H1 (cell line): Measurements from ENCODE around the gene C2CD4D. TPM values are rescaled to one million over a fixed set of nuclear protein-coding genes. Genes with fewer than 3 reads are reported as not detected.
"Not testable (repeated sequence)": the region's sequence is repeated elsewhere in the genome, so short reads cannot be mapped to it uniquely, and the experiment has no call there.

ENCODE experiments used
- CTCF ChIA-PET: fragments of 300-600 bp; sonication (Branson Sonifier 250); formaldehyde crosslinking; loops from one replicate; lab custom pipeline; 2021; ENCODE audit not compliant: partially characterized antibody; lab: Charles Lee
- POLR2A ChIA-PET: fragments of 300-600 bp; sonication (Branson Sonifier 250); formaldehyde crosslinking; loops from one replicate; lab custom pipeline; 2021; ENCODE audit warnings: inconsistent platforms; ENCODE audit not compliant: partially characterized antibody; lab: Charles Lee
- DNase-seq, 2 experiments: peaks; one replicate each; pipeline versions ENCODE4 v3.0.0 to v3.0.0-alpha.2; 2010 to 2022; ENCODE audit warnings: low spot score in 2 of 2, low read depth in 1 of 2, mixed read lengths in 1 of 2
- FAIRE-seq: peaks from 2 replicates; lab custom pipeline; 2011; peaks lifted over from hg19 to GRCh38; lab: Jason Lieb, UNC
- H2AFZ ChIP-seq: 2 replicates; pipeline ENCODE4 v1.8.1; 2012; ENCODE audit warnings: low read length, inconsistent platforms
- H2AK5ac ChIP-seq: 2 replicates; pipeline ENCODE4 v1.6.1; 2013; ENCODE audit warnings: low read depth, low read length
- H2BK120ac ChIP-seq: replicated peaks from 2 replicates; pipeline ENCODE3; 2013; ENCODE audit warnings: low read depth, low read length, inconsistent platforms
- H2BK12ac ChIP-seq: 2 replicates; pipeline ENCODE4 v1.6.1; 2013; ENCODE audit warnings: low read depth, low read length
- H2BK15ac ChIP-seq: 2 replicates; pipeline ENCODE4 v1.6.1; 2013; ENCODE audit warnings: low read length
- H2BK20ac ChIP-seq: 2 replicates; pipeline ENCODE4 v1.6.1; 2013; ENCODE audit warnings: low read length
- H2BK5ac ChIP-seq: 2 replicates; pipeline ENCODE4 v1.6.1; 2013; ENCODE audit warnings: low read depth, low read length
- H3K14ac ChIP-seq: 2 replicates; pipeline ENCODE4 v1.6.1; 2013; ENCODE audit warnings: inconsistent platforms; ENCODE audit not compliant: insufficient read length
- H3K18ac ChIP-seq: 2 replicates; pipeline ENCODE4 v1.6.1; 2013; ENCODE audit warnings: low read length; ENCODE audit errors: extremely low read depth
- H3K23ac ChIP-seq: 2 replicates; pipeline ENCODE4 v1.6.1; 2013; ENCODE audit warnings: inconsistent platforms; ENCODE audit not compliant: insufficient read length
- H3K23me2 ChIP-seq: 2 replicates; pipeline ENCODE4 v1.6.1; 2013; ENCODE audit warnings: low read depth, low read length
- H3K27ac ChIP-seq: 2 replicates; pipeline ENCODE4 v1.6.1; 2011; ENCODE audit warnings: low read depth, low read length, inconsistent platforms
- H3K27me3 ChIP-seq, 4 experiments: replicated peaks in 1 of 4; 1 replicate in 1 of 4; 2 replicates in 3 of 4; pipeline versions ENCODE4 v1.6.1 to v1.8.1; 2011 to 2013; ENCODE audit warnings: low read length in 3 of 4, mild to moderate bottlenecking in 3 of 4, inconsistent platforms in 2 of 4, mixed read lengths in 2 of 4, moderate library complexity in 1 of 4; ENCODE audit not compliant: control insufficient read depth in 3 of 4, insufficient read depth in 3 of 4; ENCODE audit errors: extremely low read depth in 1 of 4
- H3K36me3 ChIP-seq, 4 experiments: 2 replicates each; pipeline versions ENCODE4 v1.6.1 to v1.8.1; 2011 to 2013; ENCODE audit warnings: mild to moderate bottlenecking in 4 of 4, low read length in 3 of 4, moderate library complexity in 2 of 4, control low read depth in 1 of 4, inconsistent platforms in 1 of 4; ENCODE audit not compliant: insufficient read depth in 4 of 4, control insufficient read depth in 2 of 4
- H3K4ac ChIP-seq: replicated peaks from 2 replicates; pipeline ENCODE3; 2013; ENCODE audit warnings: low read length, low read depth, mixed read lengths, inconsistent platforms; ENCODE audit not compliant: insufficient read length
- H3K4me1 ChIP-seq, 4 experiments: replicated peaks in 1 of 4; 1 replicate in 1 of 4; 2 replicates in 3 of 4; pipeline versions ENCODE4 v1.6.1 to v1.8.1; 2011 to 2013; ENCODE audit warnings: low read length in 3 of 4, inconsistent platforms in 2 of 4, mixed read lengths in 1 of 4; ENCODE audit not compliant: insufficient read depth in 4 of 4, control insufficient read depth in 3 of 4
- H3K4me2 ChIP-seq, 2 experiments: 2 replicates each; pipeline versions ENCODE4 v1.6.1 to v1.8.1; 2011 to 2013; ENCODE audit warnings: low read depth in 2 of 2, low read length in 2 of 2, control low read depth in 1 of 2, inconsistent platforms in 1 of 2, mild to moderate bottlenecking in 1 of 2; ENCODE audit not compliant: insufficient read depth in 1 of 2
- H3K4me3 ChIP-seq, 4 experiments: fragments of 200-600, 300-600 bp in 1 of 4; sonication (generic), shearing (Covaris generic), sonication (Bioruptor Twin) in 1 of 4; 2 replicates each; pipeline versions ENCODE4 v1.5.1 to v1.8.1; 2011 to 2016; ENCODE audit warnings: low read length in 4 of 4, low read depth in 3 of 4, control low read depth in 2 of 4, inconsistent platforms in 2 of 4, mild to moderate bottlenecking in 2 of 4, mixed read lengths in 1 of 4, moderate library complexity in 1 of 4; ENCODE audit not compliant: insufficient read depth in 2 of 4; ENCODE audit errors: extremely low read depth in 1 of 4
- H3K56ac ChIP-seq: replicated peaks from 2 replicates; pipeline ENCODE3; 2013; ENCODE audit warnings: low read depth, mild to moderate bottlenecking, mixed read lengths, low read length, inconsistent platforms; ENCODE audit not compliant: insufficient read length
- H3K79me1 ChIP-seq: 2 replicates; pipeline ENCODE4 v1.6.1; 2013; ENCODE audit warnings: low read depth, low read length, control low read depth
- H3K79me2 ChIP-seq, 2 experiments: 2 replicates each; pipeline versions ENCODE4 v1.6.1 to v1.8.1; 2012 to 2013; ENCODE audit warnings: low read length in 2 of 2, mild to moderate bottlenecking in 2 of 2, inconsistent platforms in 1 of 2; ENCODE audit not compliant: insufficient read depth in 2 of 2, control insufficient read depth in 1 of 2
- H3K9ac ChIP-seq, 4 experiments: replicated peaks in 1 of 4; 1 replicate in 1 of 4; 2 replicates in 3 of 4; pipeline versions ENCODE4 v1.6.1 to v1.8.1; 2011 to 2013; ENCODE audit warnings: low read depth in 3 of 4, low read length in 3 of 4, control low read depth in 2 of 4, mild to moderate bottlenecking in 2 of 4, moderate library complexity in 2 of 4, inconsistent platforms in 1 of 4; ENCODE audit errors: extremely low read depth in 1 of 4
- H3K9me3 ChIP-seq, 2 experiments: 2 replicates each; pipeline versions ENCODE4 v1.6.1 to v1.8.1; 2012 to 2013; ENCODE audit warnings: mild to moderate bottlenecking in 2 of 2, moderate library complexity in 2 of 2, control low read depth in 1 of 2, inconsistent platforms in 1 of 2, low read depth in 1 of 2, low read length in 1 of 2, mixed read lengths in 1 of 2; ENCODE audit not compliant: insufficient read depth in 2 of 2
- H4K20me1 ChIP-seq, 2 experiments: replicated peaks in 1 of 2; 2 replicates each; pipeline versions ENCODE3 to v1.8.1; 2011 to 2013; ENCODE audit warnings: inconsistent platforms in 2 of 2, low read length in 2 of 2, mild to moderate bottlenecking in 1 of 2; ENCODE audit not compliant: insufficient read depth in 2 of 2, control insufficient read depth in 1 of 2
- H4K5ac ChIP-seq: 2 replicates; pipeline ENCODE4 v1.6.1; 2013; ENCODE audit warnings: low read length, low read depth, mixed read lengths, inconsistent platforms; ENCODE audit not compliant: insufficient read length
- H4K8ac ChIP-seq: 2 replicates; pipeline ENCODE4 v1.8.0; 2013; ENCODE audit warnings: mild to moderate bottlenecking, moderate library complexity, low read length, inconsistent platforms; ENCODE audit not compliant: insufficient read depth; ENCODE audit errors: extremely low read depth
- H4K91ac ChIP-seq: replicated peaks from 2 replicates; pipeline ENCODE3; 2013; ENCODE audit warnings: low read length, mixed read lengths, inconsistent platforms; ENCODE audit not compliant: insufficient read length
- WGBS, 2 experiments: shearing (Covaris generic) in 1 of 2; methylation state at CpG; one replicate each; pipeline versions ENCODE4 v1.1.6 to v1.1.7; 2013 to 2015; ENCODE audit warnings: low lambda C conversion rate in 2 of 2, mixed read lengths in 2 of 2, inconsistent platforms in 1 of 2, low coverage in 1 of 2, missing lambda C conversion rate in 1 of 2; ENCODE audit not compliant: insufficient replicate concordance in 2 of 2, insufficient coverage in 1 of 2, insufficient read length in 1 of 2; ENCODE audit errors: extremely low coverage in 1 of 2, missing lambda C conversion rate in 1 of 2; 5-methylcytosine and 5-hydroxymethylcytosine counted together
- polyA plus RNA-seq, 7 experiments: library from polyadenylated mRNA; depleted of rRNA in 3 of 7; stranded (reverse) in 5 of 7; unstranded in 2 of 7; fragments of >200 nt in 5 of 7; fragments of 200-250 nt in 2 of 7; gene quantifications; 1 replicate in 5 of 7; 2 replicates in 1 of 7; 4 replicates in 1 of 7; pipeline versions ENCODE4 v1.2.1 to v1.2.3, GENCODE V29; 2011 to 2013; ENCODE audit warnings: missing spikeins in 2 of 7, mixed read lengths in 2 of 7
- total RNA-seq: library from RNA; stranded (reverse); fragmentation: NEBNext Ultra II Directional; extraction: Animal tissue kit (Norgen Biotek cat#: 25700); gene quantifications from 2 replicates; pipeline ENCODE4 v1.2.1, GENCODE V29; 2021

The C2CD4D gene
- total and polyA plus RNA-seq, 2 of the 8 experiments (the other 6 are each of a cell fraction or from before 2014, with no cell fraction given), result 0.41 to 0.71 TPM

GRCh38 chr1:151883898-151884297 is 44.3 kb upstream of the C2CD4D start:
- H3K27ac ChIP-seq, H3K23me2 ChIP-seq, DNase-seq, H2AK5ac ChIP-seq, H3K79me1 ChIP-seq, H2BK120ac ChIP-seq, FAIRE-seq, H3K4me3 ChIP-seq, H2BK5ac ChIP-seq, H3K23ac ChIP-seq, H3K14ac ChIP-seq, H3K9ac ChIP-seq, H3K79me2 ChIP-seq, H4K8ac ChIP-seq, H2BK12ac ChIP-seq, H3K56ac ChIP-seq, H3K4ac ChIP-seq, H3K18ac ChIP-seq, H4K20me1 ChIP-seq, H3K4me2 ChIP-seq, H2BK20ac ChIP-seq, H4K5ac ChIP-seq, H2BK15ac ChIP-seq, H3K4me1 ChIP-seq, H3K27me3 ChIP-seq, H4K91ac ChIP-seq, H2AFZ ChIP-seq, H3K9me3 ChIP-seq: not testable (repeated sequence)
- WGBS, 2 experiments, result 95% methylated on average over 4 of the region's 4 CpGs; no CpG with 5 or more reads in 1 of the 2 experiments
- ChIA-PET CTCF (interaction anchor here (0.8 to 3.4 kb wide), 5 partner anchors 25 to 118 kb away, joined by 3 to 11 read pairs (median 4); partner anchors contain the start of gene THEM4), POLR2A (interaction anchor here (0.6 to 0.8 kb wide), 3 partner anchors 13 to 249 kb away, joined by 3 read pairs; partner anchors contain the start of gene THEM4)
- peaks cover 0 to 10% (median 0%) of the 10 kb centered on the region in 4 experiments; a peak in 1 of 8 replicates for H3K36me3 ChIP-seq

GRCh38 chr1:151882918-151883317 is 43.3 kb upstream of the C2CD4D start:
- H3K27ac ChIP-seq, FAIRE-seq, DNase-seq, H2BK15ac ChIP-seq, H2BK20ac ChIP-seq, H3K4me2 ChIP-seq, H3K14ac ChIP-seq, H3K9me3 ChIP-seq, H3K18ac ChIP-seq, H3K79me1 ChIP-seq, H3K4me3 ChIP-seq, H3K4me1 ChIP-seq, H3K56ac ChIP-seq, H2BK5ac ChIP-seq, H4K8ac ChIP-seq, H4K20me1 ChIP-seq, H2BK12ac ChIP-seq, H3K9ac ChIP-seq, H2BK120ac ChIP-seq, H3K23ac ChIP-seq, H3K27me3 ChIP-seq, H3K4ac ChIP-seq, H4K5ac ChIP-seq, H3K79me2 ChIP-seq, H4K91ac ChIP-seq, H2AFZ ChIP-seq, H2AK5ac ChIP-seq, H3K36me3 ChIP-seq, H3K23me2 ChIP-seq: not testable (repeated sequence)
- ChIA-PET CTCF (interaction anchor here (0.6 to 3.4 kb wide), 7 partner anchors 10 to 115 kb away, joined by 3 to 12 read pairs (median 3); partner anchors contain the start of gene THEM4), POLR2A (interaction anchor here (1.1 kb wide), 1 partner anchor 25 kb away, joined by 3 read pairs; no protein-coding TSS in a partner anchor)
- WGBS, 2 experiments, result 84% methylated on average over 5 of the region's 5 CpGs; no CpG with 5 or more reads in 1 of the 2 experiments
